Activated T-cell treated with anti-CD3 and anti-CD28 coated beads, Interleukin-2, amount 50 U/mL, for 24 hours (primary cell): ENCODE data around the gene SOX15.
A peak's percentile ranks its signal among the peaks of the same experiment; 100 is the strongest.

ENCODE experiments used
- DNase-seq: peaks from one replicate; pipeline ENCODE4 v3.0.0-alpha.2; 2020
- H3K27ac Mint-ChIP-seq: 2 replicates; pipeline ENCODE4 v1.8.0; 2020; ENCODE audit warnings: mild to moderate bottlenecking, mixed read lengths
- H3K27me3 Mint-ChIP-seq: 2 replicates; pipeline ENCODE4 v1.8.0; 2020; ENCODE audit warnings: mixed read lengths
- H3K36me3 Mint-ChIP-seq: 2 replicates; pipeline ENCODE4 v1.8.0; 2020; ENCODE audit warnings: low read depth, mixed read lengths
- H3K4me1 Mint-ChIP-seq: 2 replicates; pipeline ENCODE4 v1.8.0; 2020; ENCODE audit warnings: low read depth, mixed read lengths
- H3K4me3 Mint-ChIP-seq: 2 replicates; pipeline ENCODE4 v1.8.0; 2020; ENCODE audit warnings: mild to moderate bottlenecking, moderate library complexity, mixed read lengths
- H3K9me3 Mint-ChIP-seq: 2 replicates; pipeline ENCODE4 v1.8.0; 2020; ENCODE audit warnings: mixed read lengths

The SOX15 gene

GRCh38 chr17:7588553-7589203, 1.2 kb downstream of the SOX15 start:
- H3K36me3 Mint-ChIP-seq = peaks cover 89% of the 10 kb centered on the region
- no peaks in the 10 kb centered on the region for H3K9me3 Mint-ChIP-seq
- peaks cover 20% of the 10 kb centered on the region for H3K4me1 Mint-ChIP-seq
- H3K4me3 Mint-ChIP-seq = no peak overlapping the region
- no peak for DNase-seq
- H3K27me3 Mint-ChIP-seq = no peaks in the 10 kb centered on the region
- no peak overlapping the region for H3K27ac Mint-ChIP-seq

DNA sequence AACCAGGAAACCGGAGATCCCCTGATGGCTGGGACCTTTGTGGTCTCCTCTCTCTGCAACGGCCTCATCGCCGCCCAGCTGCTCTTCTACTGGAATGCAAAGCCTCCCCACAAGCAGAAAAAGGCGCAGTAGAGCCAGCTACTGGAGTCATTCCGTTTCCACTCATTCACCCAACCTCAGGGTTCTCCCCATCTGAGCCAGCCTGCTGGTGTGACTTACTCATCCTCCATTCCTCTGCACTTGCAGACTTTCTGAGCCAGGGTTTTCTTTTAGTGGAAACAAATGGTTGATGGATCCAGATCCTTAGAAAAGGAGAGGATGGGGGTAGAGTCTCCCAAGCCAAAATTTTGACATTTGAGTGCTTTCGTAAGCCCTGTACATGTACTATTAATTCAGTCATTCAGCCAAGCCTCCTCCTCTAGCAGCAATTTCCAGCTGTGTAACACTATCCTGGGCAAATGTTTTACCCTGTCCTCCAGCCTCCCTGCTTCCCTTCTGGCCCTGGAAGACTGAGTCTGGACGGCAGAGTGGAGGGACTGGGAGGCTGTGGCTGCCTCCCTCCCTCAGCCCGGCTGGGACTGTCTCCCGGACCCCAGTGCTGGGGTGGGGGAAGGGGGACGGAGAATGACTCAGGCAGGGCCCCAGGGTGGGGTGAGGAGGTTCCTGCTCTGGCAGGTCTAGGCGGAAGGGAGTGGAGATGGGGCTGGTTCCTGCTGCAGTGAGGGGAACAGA, 2.3 kb downstream of the SOX15 start:
- peaks cover 27% of the 10 kb centered on the region for H3K4me1 Mint-ChIP-seq
- H3K9me3 Mint-ChIP-seq = no peaks in the 10 kb centered on the region
- no peaks in the 10 kb centered on the region for H3K27me3 Mint-ChIP-seq
- H3K36me3 Mint-ChIP-seq = peaks cover 86% of the 10 kb centered on the region
- no peak for DNase-seq
- H3K4me3 Mint-ChIP-seq = no peak overlapping the region
- H3K27ac Mint-ChIP-seq = peak overlapping the region; percentile 71

- Mint-ChIP-seq H3K9me3 (no peaks in the 10 kb centered on the region), H3K4me1 (peaks cover 35% of the 10 kb centered on the region), H3K36me3 (peaks cover 85% of the 10 kb centered on the region), H3K4me3 (no peak overlapping the region), H3K27me3 (no peaks in the 10 kb centered on the region), H3K27ac (peak overlapping the region; percentile 71)
- no peak for DNase-seq
Observed at GRCh38 chr17:7586673-7587419, 3.0 kb downstream of the SOX15 start.

DNA sequence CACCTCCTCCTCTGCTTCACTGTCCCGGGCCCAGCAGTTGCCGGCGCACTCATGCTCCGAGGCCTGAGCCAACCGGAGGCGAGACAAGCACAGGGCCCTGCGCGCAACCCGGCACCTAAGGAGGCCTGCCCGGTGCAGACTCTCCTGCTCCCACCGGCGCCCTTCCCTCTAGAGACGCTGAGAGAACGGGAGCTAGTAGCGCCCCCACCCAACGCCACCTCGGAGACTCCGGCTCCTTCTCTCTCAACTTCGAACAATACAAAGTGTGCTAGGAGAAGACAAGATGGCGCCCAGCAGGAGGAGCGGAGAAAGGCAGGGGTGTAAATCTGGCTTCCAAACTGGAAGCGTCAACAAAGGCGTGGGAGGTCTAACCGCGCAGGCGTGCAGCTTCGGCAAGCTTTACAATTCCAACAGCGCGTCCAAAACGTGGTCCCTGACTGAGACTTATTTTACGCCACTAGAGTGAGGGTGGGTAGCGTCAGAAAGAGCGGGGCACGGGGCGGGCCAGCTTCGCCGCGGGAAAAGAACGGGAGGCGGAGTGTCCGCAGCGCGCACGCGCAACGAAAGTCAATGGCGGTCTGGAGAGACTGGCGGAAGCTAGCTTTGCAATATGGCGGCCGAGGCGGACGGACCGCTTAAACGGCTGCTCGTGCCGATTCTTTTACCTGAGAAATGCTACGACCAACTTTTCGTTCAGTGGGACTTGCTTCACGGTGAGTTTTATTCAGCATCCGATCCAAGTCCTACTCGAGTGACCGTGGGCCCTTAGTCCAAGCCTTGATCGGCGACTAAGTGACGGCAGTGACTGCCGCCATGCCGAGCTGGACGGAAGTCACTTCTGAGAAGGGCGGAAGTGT, 6.4 kb downstream of the SOX15 start, which contains the start of gene MPDU1:
MPDU1 (plus strand) TSS at position 600 of the 857 bp plus-strand sequence; CDS start at position 611, 11 bp downstream.
- no peaks in the 10 kb centered on the region for H3K27me3 Mint-ChIP-seq
- H3K4me1 Mint-ChIP-seq = peaks cover 62% of the 10 kb centered on the region
- peak within 1 kb of the TSS; percentile 95 for H3K4me3 Mint-ChIP-seq
- DNase-seq = peak; percentile 96
- no peaks in the 10 kb centered on the region for H3K9me3 Mint-ChIP-seq
- H3K36me3 Mint-ChIP-seq = peaks cover 85% of the 10 kb centered on the region
- H3K27ac Mint-ChIP-seq = peak within 1 kb of the TSS; percentile 100

GRCh38 chr17:7582396-7583252, 7.3 kb downstream of the SOX15 start:
- H3K4me1 Mint-ChIP-seq = peaks cover 71% of the 10 kb centered on the region
- H3K4me3 Mint-ChIP-seq = peak overlapping the region; percentile 95
- H3K36me3 Mint-ChIP-seq = peaks cover 85% of the 10 kb centered on the region
- no peaks in the 10 kb centered on the region for H3K9me3 Mint-ChIP-seq
- no peaks in the 10 kb centered on the region for H3K27me3 Mint-ChIP-seq
- DNase-seq = peak; percentile 41
- H3K27ac Mint-ChIP-seq = peak overlapping the region; percentile 100

DNA sequence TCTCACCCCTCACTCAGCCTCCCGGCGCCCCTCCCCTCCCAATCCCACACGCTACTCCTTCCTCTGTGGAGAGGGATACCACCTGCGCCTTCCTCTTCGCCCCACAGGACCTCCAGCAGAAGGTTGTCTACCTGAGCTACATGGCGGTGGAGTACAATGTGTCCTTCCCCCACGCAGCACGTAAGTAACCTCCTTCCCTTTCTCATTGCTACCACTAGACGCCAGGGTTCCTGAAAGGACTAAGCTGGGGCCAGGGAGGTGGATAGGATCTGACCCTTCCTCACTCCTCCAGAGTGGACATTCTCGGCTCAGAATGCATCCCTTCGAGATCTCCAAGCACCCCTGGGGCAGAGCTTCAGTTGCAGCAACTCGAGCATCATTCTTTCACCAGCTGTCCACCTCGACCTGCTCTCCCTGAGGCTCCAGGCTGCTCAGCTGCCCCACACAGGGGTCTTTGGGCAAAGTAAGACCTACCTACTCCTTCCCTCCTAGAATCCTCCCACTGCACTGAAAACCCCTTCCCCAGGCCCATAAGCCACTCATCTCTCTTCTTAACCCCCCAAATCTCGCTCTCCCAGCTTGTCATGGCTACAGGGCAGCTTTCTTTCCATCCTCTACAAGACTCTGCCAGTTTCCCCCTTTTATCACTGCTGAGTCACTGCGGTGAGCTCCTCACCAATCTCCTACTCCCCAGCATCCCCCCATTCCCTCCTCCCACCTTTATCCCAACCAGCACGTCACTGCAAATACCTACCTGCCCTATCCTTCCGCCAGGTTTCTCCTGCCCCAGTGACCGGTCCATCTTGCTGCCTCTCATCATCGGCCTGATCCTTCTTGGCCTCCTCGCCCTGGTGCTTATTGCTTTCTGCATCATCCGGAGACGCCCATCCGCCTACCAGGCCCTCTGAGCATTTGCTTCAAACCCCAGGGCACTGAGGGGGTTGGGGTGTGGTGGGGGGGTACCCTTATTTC, 9.0 kb downstream of the SOX15 start:
- peak overlapping the region; percentile 100 for H3K27ac Mint-ChIP-seq
- peak overlapping the region; percentile 90 for H3K4me3 Mint-ChIP-seq
- no peaks in the 10 kb centered on the region for H3K27me3 Mint-ChIP-seq
- peaks cover 84% of the 10 kb centered on the region for H3K4me1 Mint-ChIP-seq
- H3K9me3 Mint-ChIP-seq = no peaks in the 10 kb centered on the region
- DNase-seq = no peak
- H3K36me3 Mint-ChIP-seq = peaks cover 87% of the 10 kb centered on the region

DNA sequence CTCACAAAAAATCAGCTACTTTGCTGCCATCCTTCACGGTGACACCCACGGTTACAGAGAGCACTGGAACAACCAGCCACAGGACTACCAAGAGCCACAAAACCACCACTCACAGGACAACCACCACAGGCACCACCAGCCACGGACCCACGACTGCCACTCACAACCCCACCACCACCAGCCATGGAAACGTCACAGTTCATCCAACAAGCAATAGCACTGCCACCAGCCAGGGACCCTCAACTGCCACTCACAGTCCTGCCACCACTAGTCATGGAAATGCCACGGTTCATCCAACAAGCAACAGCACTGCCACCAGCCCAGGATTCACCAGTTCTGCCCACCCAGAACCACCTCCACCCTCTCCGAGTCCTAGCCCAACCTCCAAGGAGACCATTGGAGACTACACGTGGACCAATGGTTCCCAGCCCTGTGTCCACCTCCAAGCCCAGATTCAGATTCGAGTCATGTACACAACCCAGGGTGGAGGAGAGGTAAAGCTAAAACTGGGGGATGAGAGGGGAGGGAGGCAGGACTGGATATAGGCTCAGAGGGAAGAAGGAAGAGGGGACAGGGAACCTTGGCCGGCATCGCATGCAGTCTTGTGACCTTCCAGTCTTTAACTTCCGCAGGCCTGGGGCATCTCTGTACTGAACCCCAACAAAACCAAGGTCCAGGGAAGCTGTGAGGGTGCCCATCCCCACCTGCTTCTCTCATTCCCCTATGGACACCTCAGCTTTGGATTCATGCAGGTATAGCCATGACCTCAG, 9.9 kb downstream of the SOX15 start:
- Mint-ChIP-seq H3K9me3 (no peaks in the 10 kb centered on the region), H3K27ac (peak overlapping the region; percentile 100), H3K4me3 (peak overlapping the region; percentile 90), H3K4me1 (peaks cover 85% of the 10 kb centered on the region), H3K36me3 (peaks cover 89% of the 10 kb centered on the region), H3K27me3 (no peaks in the 10 kb centered on the region)
- DNase-seq = no peak

DNA sequence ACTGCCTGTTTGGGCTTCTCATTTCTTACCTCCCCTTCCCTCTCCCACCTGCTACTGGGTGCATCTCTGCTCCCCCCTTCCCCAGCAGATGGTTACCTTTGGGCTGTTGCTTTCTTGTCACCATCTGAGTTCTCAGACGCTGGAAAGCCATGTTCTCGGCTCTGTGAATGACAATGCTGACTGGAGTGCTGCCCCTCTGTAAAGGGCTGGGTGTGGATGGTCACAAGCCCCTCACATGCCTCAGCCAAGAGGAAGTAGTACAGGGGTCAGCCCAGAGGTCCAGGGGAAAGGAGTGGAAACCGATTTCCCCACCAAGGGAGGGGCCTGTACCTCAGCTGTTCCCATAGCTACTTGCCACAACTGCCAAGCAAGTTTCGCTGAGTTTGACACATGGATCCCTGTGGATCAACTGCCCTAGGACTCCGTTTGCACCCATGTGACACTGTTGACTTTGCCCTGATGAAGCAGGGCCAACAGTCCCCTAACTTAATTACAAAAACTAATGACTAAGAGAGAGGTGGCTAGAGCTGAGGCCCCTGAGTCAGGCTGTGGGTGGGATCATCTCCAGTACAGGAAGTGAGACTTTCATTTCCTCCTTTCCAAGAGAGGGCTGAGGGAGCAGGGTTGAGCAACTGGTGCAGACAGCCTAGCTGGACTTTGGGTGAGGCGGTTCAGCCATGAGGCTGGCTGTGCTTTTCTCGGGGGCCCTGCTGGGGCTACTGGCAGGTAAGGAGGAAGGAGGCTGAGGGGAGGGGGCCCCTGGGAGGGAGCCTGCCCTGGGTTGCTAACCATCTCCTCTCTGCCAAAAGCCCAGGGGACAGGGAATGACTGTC, 10.7 kb downstream of the SOX15 start, which contains the start of gene CD68:
CD68 (plus strand) TSS at position 638 of the 833 bp plus-strand sequence; CDS start at position 678, 40 bp downstream.
- DNase-seq = peak; percentile 82
- H3K4me1 Mint-ChIP-seq = peaks cover 88% of the 10 kb centered on the region

DNA sequence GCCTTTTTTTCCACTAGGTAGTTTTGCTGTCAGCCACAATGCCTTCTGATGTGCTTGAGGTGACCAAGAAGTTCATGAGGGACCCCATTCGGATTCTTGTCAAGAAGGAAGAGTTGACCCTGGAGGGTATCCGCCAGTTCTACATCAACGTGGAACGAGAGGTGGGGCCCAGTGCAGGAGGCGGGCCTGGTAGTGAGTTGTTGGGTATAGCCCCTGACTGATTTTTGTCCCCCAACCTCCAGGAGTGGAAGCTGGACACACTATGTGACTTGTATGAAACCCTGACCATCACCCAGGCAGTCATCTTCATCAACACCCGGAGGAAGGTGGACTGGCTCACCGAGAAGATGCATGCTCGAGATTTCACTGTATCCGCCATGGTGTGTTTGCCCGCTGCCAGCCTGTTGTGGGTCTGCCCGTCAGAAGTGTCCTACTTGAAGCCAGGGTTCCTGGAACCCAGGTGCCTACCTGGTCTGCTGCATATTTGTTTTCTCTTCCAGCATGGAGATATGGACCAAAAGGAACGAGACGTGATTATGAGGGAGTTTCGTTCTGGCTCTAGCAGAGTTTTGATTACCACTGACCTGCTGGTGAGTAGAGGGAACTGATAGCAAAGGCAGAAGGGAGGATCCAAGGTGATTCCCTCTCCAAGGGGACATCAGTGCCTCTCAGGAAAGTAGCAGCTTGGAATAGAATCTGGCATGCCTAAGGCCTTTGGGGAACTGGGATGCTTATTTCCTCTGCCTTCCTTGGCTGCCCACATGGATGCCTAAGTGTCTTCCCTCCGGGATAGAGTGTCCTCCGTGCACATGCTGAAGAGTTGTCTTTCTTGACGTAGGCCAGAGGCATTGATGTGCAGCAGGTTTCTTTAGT, 12.3 kb downstream of the SOX15 start:
- Mint-ChIP-seq H3K9me3 (no peaks in the 10 kb centered on the region), H3K4me3 (peak overlapping the region; percentile 90), H3K36me3 (peaks cover 94% of the 10 kb centered on the region), H3K27ac (peak overlapping the region; percentile 100), H3K27me3 (no peaks in the 10 kb centered on the region), H3K4me1 (peaks cover 83% of the 10 kb centered on the region)
- no peak for DNase-seq

More for the DNA sequence above, 10.7 kb downstream of the SOX15 start, which contains the start of gene CD68:
- H3K27me3 Mint-ChIP-seq = no peaks in the 10 kb centered on the region
- H3K9me3 Mint-ChIP-seq = no peaks in the 10 kb centered on the region
- peaks cover 89% of the 10 kb centered on the region for H3K36me3 Mint-ChIP-seq
- peak within 1 kb of the TSS; percentile 100 for H3K27ac Mint-ChIP-seq
- H3K4me3 Mint-ChIP-seq = peak within 1 kb of the TSS; percentile 90

DNA sequence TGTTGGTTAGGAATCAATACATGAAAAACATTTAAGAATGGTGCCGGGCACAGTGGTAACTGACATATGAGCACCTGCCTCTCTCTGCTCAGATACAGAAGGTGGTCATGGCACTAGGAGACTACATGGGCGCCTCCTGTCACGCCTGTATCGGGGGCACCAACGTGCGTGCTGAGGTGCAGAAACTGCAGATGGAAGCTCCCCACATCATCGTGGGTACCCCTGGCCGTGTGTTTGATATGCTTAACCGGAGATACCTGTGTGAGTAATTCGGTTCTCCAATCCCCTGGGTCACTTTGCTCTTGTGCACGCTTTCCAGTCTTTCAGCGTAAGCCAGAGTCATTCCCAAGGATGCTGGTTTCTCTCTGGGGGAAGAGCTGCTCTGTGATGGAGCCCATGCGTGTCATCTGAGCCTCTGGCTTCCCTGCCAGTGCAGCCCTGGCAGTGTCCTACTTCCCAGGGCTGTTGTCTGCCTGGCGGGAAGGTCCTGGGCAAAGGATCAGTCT, 13.4 kb downstream of the SOX15 start:
- Mint-ChIP-seq H3K9me3 (no peaks in the 10 kb centered on the region), H3K36me3 (peaks cover 95% of the 10 kb centered on the region), H3K4me1 (peaks cover 78% of the 10 kb centered on the region), H3K27ac (peak overlapping the region; percentile 100), H3K4me3 (peak overlapping the region; percentile 90), H3K27me3 (no peaks in the 10 kb centered on the region)
- peak; percentile 40 for DNase-seq
